Inflammatory macrophage treated with lipopolysaccharide for 1 hour (primary cell): ENCODE results near the gene SPAAR.
"Not testable (repeated sequence)": the region's sequence is repeated elsewhere in the genome, so short reads cannot be mapped to it uniquely, and the experiment has no call there.

Experiments
- DNase-seq, 2 donors: peaks; one replicate each; pipeline ENCODE4 v3.0.0-alpha.2; 2020 to 2022

The SPAAR gene

GRCh38 chr9:35905051-35905781, 4.1 kb upstream of the SPAAR start:
- no peak for DNase-seq

GRCh38 chr9:35905912-35906679, 3.2 kb upstream of the SPAAR start, which contains the start of gene HRCT1:
Gene HRCT1 (plus strand): TSS chr9:35906202. CDS start chr9:35906288, 86 bp downstream.
- no peak for DNase-seq

- no peak for DNase-seq
Observed at GRCh38 chr9:35906923-35907699, 2.2 kb upstream of the SPAAR start.

GRCh38 chr9:35907711-35908503, 1.4 kb upstream of the SPAAR start:
- peak; percentile 17 to 28 for DNase-seq

GRCh38 chr9:35908504-35909125, 675 bp upstream of the SPAAR start:
- DNase-seq, result no peak

GRCh38 chr9:35909687-35910612, 660 bp downstream of the SPAAR start:
- no peak for DNase-seq

- DNase-seq, result peak in 1 of 2 donors; percentile 17
Observed at GRCh38 chr9:35910613-35911359, 1.5 kb downstream of the SPAAR start.

GRCh38 chr9:35911690-35912089, 2.4 kb downstream of the SPAAR start:
- DNase-seq, result no peak

GRCh38 chr9:35912791-35913400, 3.6 kb downstream of the SPAAR start:
- DNase-seq, result no peak

GRCh38 chr9:35913429-35913828, 4.1 kb downstream of the SPAAR start:
- DNase-seq, result not testable (repeated sequence)

GRCh38 chr9:35914301-35914807, 5.1 kb downstream of the SPAAR start:
- DNase-seq, result no peak

- no peak for DNase-seq
Observed at GRCh38 chr9:35915681-35916294, 6.5 kb downstream of the SPAAR start.

GRCh38 chr9:35917261-35917660, 8.0 kb downstream of the SPAAR start:
- no peak for DNase-seq

- DNase-seq, result no peak
Observed at GRCh38 chr9:35918780-35919179, 9.5 kb downstream of the SPAAR start.

GRCh38 chr9:35919212-35920008, 10.1 kb downstream of the SPAAR start:
- DNase-seq, result no peak

GRCh38 chr9:35920051-35920620, 10.8 kb downstream of the SPAAR start:
- peak in 1 of 2 donors; percentile 4 for DNase-seq

GRCh38 chr9:35923598-35923926, 14.3 kb downstream of the SPAAR start:
- DNase-seq, result no peak
